Measurements from ENCODE around the gene FGF19.

Gene FGF19

GRCh38 chr11:69654001-69654659 is 49.7 kb downstream of the FGF19 start:
- H3K9me3 ChIP-seq (ENCODE audit: control insufficient read depth, insufficient read depth, low read length) = no peaks in the 10 kb centered on the region
- H3K79me2 ChIP-seq (ENCODE audit: control insufficient read depth, low read length) = no peaks in the 10 kb centered on the region
- H3K27me3 ChIP-seq (ENCODE audit: control insufficient read depth, low read length) = no peaks in the 10 kb centered on the region
- H4K20me1 ChIP-seq (ENCODE audit: control insufficient read depth, insufficient read depth, low read depth, low read length) = no peaks in the 10 kb centered on the region
- H3K36me3 ChIP-seq (ENCODE audit: control insufficient read depth, low read length) = no peaks in the 10 kb centered on the region
- no peaks in the 10 kb centered on the region for H3K4me1 ChIP-seq (ENCODE audit: control insufficient read depth, low read length)
- no peaks in the 10 kb centered on the region for H3K9me2 ChIP-seq (replicated peaks; ENCODE audit: control insufficient read depth, low read length)
- H3K4me2 ChIP-seq (ENCODE audit: low read length) = no peak overlapping the region
- H3F3A ChIP-seq (ENCODE audit: control insufficient read depth, insufficient read depth) = no peaks in the 10 kb centered on the region
- H3K27ac ChIP-seq (ENCODE audit: low read depth, low read length) = no peak overlapping the region
- no peak overlapping the region for H3K4me3 ChIP-seq (ENCODE audit: low read length)
- TF ChIP-seq CTCF (IDR thresholded peaks at IDR 0.05; ENCODE audit: low read depth, low read length, poor library complexity, severe bottlenecking) (no peak), EZH2phosphoT487 (IDR thresholded peaks at IDR 0.05; ENCODE audit: borderline replicate concordance, low read length) (no peak)

GRCh38 chr11:69653406-69653960 is 50.3 kb downstream of the FGF19 start:
- H3K36me3 ChIP-seq (ENCODE audit: control insufficient read depth, low read length) = no peaks in the 10 kb centered on the region
- H3K27me3 ChIP-seq (ENCODE audit: control insufficient read depth, low read length) = no peaks in the 10 kb centered on the region
- no peaks in the 10 kb centered on the region for H4K20me1 ChIP-seq (ENCODE audit: control insufficient read depth, insufficient read depth, low read depth, low read length)

GRCh38 chr11:69652999-69653398 is 50.8 kb downstream of the FGF19 start:
- Histone ChIP-seq H3K4me3 (ENCODE audit: low read length) (no peak overlapping the region), H3K79me2 (ENCODE audit: control insufficient read depth, low read length) (no peaks in the 10 kb centered on the region), H3K9me3 (ENCODE audit: control insufficient read depth, insufficient read depth, low read length) (no peaks in the 10 kb centered on the region), H4K20me1 (ENCODE audit: control insufficient read depth, insufficient read depth, low read depth, low read length) (no peaks in the 10 kb centered on the region), H3K4me2 (ENCODE audit: low read length) (no peak overlapping the region), H3F3A (ENCODE audit: control insufficient read depth, insufficient read depth) (no peaks in the 10 kb centered on the region), H3K36me3 (ENCODE audit: control insufficient read depth, low read length) (no peaks in the 10 kb centered on the region), H3K4me1 (ENCODE audit: control insufficient read depth, low read length) (no peaks in the 10 kb centered on the region), H3K27ac (ENCODE audit: low read depth, low read length) (no peak overlapping the region), H3K27me3 (ENCODE audit: control insufficient read depth, low read length) (no peaks in the 10 kb centered on the region), H3K9me2 (replicated peaks; ENCODE audit: control insufficient read depth, low read length) (no peaks in the 10 kb centered on the region)
- TF ChIP-seq EZH2phosphoT487 (IDR thresholded peaks at IDR 0.05; ENCODE audit: borderline replicate concordance, low read length) (no peak), CTCF (IDR thresholded peaks at IDR 0.05; ENCODE audit: low read depth, low read length, poor library complexity, severe bottlenecking) (no peak)

More at GRCh38 chr11:69653406-69653960, 50.3 kb downstream of the FGF19 start:
- no peaks in the 10 kb centered on the region for H3K79me2 ChIP-seq (ENCODE audit: control insufficient read depth, low read length)
- no peaks in the 10 kb centered on the region for H3K9me2 ChIP-seq (replicated peaks; ENCODE audit: control insufficient read depth, low read length)
- H3K27ac ChIP-seq (ENCODE audit: low read depth, low read length) = no peak overlapping the region
- no peaks in the 10 kb centered on the region for H3K4me1 ChIP-seq (ENCODE audit: control insufficient read depth, low read length)
- H3K9me3 ChIP-seq (ENCODE audit: control insufficient read depth, insufficient read depth, low read length) = no peaks in the 10 kb centered on the region
- no peak for TF ChIP-seq EZH2phosphoT487 (IDR thresholded peaks at IDR 0.05; ENCODE audit: borderline replicate concordance, low read length)
- TF ChIP-seq CTCF (IDR thresholded peaks at IDR 0.05; ENCODE audit: low read depth, low read length, poor library complexity, severe bottlenecking) = no peak
- H3K4me2 ChIP-seq (ENCODE audit: low read length) = no peak overlapping the region
- H3F3A ChIP-seq (ENCODE audit: control insufficient read depth, insufficient read depth) = no peaks in the 10 kb centered on the region
- no peak overlapping the region for H3K4me3 ChIP-seq (ENCODE audit: low read length)

Measured in DOHH2 (cell line).